HTR-8/SVneo (cell line): ENCODE data around the gene SIN3A.
"Not testable (repeated sequence)": the region's sequence is repeated elsewhere in the genome, so short reads cannot be mapped to it uniquely, and the experiment has no call there.

ENCODE experiments used
- DNase-seq: peaks from one replicate; pipeline ENCODE4 v3.0.0; 2011; ENCODE audit warnings: low spot score, mixed read lengths; ENCODE audit not compliant: insufficient read length
- FAIRE-seq: peaks from 2 replicates; lab custom pipeline; 2011; peaks lifted over from hg19 to GRCh38; lab: Jason Lieb, UNC

Gene SIN3A

DNA sequence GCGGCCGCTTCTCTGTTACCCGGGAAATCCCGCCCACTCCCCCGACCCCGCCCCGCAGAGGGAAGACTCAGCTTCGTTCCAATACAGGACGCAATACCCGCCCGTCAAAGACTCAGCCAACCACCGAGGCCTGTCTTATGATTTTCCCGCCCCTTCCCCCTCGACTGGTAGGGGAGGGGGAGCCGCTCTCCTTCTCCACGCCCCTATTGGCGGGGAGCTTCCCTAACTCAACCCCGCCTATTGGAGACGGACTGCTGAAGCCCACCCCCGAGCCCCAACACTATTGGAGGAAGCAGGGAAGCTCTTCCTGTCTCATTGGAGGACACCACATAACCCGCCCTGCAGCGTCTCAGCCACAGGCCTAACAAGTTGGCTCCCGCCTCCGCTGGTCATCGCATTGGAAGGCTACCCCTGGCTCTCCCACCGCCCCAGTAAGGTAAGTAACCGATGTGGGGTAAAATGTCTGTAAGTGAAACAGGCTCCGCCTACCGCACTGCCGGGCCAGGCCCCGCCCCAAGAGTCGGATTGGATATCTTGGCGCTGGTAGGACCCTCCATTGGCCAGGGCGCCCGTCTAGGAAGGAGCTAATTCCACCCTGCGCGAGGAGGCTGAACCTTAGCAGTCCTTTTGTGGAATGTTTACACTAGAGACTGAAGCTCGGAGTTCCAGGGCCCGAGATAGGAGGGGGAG is at the start of gene SIN3A:
SIN3A (minus strand) TSS at position 17 of the 690 bp plus-strand sequence. CDS start 21,315 bp downstream, outside the sequence.
- DNase-seq (peak; percentile 92), FAIRE-seq (peak; percentile 83)

DNA sequence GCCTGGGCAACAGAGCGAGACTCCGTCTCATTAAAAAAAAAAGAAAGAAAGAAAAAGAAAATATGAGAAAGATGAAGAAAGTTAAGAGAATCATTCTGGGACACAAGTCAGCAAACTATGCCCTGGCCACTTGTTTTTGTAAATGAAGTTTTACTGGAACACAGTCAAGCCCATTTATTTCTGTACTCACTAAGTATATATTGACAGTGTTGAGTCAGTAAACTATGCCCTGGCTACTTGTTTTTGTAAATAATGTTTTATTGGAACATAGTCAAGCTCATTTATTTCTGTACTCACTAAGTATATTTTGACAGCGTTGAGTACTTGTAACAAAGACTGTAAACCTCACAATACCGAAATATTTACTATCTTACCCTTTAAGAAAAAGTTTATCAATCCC is 42.2 kb upstream of the SIN3A start:
- no peak for FAIRE-seq
- no peak for DNase-seq

DNA sequence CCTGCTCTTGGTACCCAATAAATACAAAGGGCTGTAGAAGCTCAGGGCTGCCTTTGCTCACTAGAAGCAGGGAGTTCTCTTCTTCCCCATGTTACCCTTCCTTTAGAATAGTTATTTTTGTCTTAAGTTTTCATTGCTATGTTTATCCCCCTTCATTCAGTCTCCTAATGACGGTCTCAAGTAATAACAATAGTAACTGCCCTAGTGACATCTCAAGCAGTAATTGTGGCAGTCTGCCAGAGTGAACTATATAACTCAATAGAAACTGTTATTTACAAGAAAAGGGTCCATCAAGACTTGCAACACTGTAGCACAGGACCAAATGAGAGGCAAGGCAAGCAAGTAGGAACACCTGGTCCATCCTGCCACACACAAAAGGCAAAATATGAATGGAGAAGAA is 32.5 kb upstream of the SIN3A start:
- no peak for FAIRE-seq
- DNase-seq = no peak

DNA sequence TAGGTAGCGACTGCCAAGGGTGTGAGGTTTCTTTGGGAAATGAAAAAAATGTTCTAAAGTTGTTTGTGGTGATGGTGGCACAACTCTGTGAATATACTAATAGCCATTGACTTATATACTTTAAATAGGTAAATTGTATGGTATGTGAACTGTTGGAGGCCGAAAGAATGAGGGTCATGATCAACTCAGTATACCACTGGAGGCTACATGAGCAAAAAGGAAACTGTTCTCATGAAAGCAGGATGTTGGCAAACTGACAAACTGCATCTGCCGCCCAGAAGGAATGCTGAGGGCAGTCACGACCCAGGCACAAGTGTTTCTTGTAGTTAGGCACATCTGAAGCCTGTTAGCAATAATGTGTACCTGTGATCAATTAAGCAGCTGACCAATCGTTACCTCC is 32.1 kb upstream of the SIN3A start:
- not testable (repeated sequence) for DNase-seq, FAIRE-seq

DNA sequence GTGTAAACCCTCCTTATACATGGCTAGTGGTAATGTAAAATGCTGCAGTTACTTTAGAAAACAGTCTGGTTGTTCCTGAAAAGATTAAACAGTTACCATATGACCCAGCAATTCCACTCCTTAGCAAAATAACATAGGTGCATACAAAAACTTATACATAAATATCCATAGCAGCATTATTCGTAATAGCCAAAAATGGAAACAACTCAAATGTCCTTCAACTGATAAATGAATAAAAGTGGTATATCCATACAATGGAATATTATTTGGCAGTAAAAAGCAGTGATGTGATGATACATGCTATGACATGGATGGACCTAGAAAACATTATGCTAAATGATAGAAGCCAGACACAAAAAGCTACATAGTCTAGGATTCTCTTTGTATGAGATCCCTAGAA is 31.6 kb upstream of the SIN3A start:
- FAIRE-seq (no peak), DNase-seq (no peak)

DNA sequence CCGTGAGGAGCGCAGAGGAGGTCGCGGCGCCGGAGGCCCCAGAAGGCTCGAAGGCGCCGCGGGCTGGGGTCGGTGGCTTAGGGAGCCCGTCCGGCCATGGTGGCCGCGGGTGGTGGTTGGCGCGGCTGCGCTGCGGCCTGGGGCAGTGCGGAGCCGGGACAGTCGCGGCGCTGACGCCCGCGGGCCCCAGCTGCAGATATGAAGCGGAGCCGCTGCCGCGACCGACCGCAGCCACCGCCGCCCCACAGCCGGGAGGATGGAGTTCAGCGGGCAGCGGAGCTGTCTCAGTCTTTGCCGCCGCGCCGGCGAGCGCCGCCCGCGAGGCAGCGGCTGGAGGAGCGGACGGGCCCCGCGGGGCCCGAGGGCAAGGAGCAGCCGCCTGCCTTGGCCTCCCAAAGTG is 29.0 kb upstream of the SIN3A start:
- not testable (repeated sequence) for FAIRE-seq, DNase-seq

DNA sequence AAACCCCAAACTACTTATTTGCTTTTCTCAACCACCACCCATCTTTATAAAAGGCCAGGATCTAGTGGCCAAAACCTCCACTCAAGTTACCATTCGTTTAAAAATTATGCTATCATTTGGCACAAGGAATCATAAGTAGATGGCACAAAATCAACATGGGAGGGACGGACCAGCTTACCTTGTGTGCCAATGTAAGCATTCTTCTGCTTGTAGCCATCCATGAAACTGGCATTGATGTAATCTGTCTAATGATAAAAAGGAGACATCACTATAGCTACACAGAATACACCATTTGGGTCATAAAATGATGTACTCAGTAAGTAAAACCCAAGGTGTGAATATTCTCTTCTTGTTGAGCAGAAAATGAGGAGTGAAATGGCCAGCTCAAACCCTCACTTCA is 28.2 kb upstream of the SIN3A start:
- no peak for DNase-seq
- FAIRE-seq = no peak

DNA sequence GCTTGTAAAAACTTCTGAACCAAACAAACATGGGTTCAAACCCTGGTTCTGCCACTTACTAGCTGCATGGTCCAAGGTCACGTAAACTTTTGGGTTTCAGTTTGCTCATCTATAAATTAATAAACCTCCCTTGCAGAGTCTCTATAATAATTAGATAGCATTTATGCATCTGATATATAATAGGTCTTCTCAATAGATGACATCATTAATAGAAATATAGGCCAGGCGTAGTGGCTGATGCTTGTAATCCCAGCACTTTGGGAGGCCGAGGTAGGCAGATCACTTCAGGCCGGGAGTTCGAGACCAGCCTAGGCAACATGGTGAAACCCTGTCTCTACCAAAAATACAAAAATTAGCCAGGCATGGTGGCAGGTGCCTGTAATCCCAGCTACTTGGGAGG is 25.6 kb upstream of the SIN3A start:
- DNase-seq, FAIRE-seq: not testable (repeated sequence)

DNA sequence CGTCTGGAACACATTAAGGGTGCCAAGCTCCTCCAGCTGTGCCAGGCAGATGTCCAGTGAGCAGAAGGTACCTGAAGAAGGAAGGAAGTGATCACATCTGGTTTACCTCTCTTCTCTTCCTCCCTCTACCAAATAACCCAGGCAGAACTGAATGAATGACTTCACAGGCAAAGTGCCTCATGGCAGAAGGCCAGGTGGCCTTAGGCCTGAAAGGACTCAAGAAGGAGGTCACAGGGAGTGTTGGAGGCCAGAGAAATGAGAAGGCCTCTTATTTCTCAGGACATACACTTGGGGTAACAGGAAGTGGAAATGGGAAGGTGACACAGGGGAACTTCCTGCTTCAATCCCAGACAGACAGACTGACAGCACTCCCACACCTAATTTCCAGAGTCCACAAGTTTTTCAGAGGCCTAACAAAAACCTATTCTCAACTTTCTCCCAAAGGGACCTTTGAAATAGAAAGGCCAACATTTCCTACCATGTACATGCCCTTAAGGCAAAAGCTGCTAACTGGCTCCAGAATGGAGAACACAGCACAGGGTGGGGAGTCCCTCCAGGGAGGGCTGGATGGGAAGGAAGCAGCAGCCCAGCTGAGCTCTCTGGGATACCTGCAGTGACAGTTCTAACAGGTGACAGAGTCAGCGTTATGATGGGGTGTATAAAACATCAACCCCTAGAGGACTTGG is 17.6 kb upstream of the SIN3A start:
- DNase-seq = no peak
- FAIRE-seq = no peak

DNA sequence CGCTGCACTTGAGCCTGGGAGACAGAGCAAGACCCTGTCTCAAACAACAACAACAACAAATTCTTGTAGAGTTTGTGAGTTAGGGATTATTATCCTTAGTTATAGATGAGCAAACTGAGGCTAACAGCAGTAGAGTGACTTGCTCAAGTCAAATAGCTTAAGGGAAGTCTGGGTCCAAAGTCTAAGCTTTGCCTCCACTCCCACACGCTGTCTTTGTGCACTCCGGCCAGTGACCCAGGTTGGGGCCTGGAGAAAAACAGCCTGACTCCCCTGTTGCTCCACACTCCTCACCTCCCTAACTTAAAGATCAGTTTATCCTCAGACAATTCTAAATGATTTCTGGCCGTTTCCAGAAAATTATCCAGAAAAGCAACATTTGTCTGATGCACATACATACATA is 9.2 kb upstream of the SIN3A start:
- FAIRE-seq = no peak
- no peak for DNase-seq

DNA sequence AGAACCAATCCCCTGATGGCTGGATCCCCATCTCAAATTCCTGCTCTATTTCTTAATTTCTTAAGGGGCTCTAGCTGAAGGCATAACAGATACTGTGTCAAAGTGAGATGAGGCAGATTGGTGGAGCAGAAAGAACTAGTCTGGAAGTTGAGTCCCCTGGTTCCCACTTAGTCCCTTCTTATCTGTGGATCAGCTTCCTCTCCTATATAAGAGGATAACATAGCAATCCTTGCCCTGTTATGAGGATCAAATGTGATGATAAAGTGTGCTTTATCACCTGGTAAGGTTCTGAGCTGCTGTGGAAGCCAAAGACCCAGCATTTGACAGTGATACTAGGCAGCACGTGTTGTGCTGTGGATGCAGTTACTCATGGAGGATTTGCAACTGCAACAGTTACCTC is 8.1 kb upstream of the SIN3A start:
- no peak for FAIRE-seq
- DNase-seq = no peak

DNA sequence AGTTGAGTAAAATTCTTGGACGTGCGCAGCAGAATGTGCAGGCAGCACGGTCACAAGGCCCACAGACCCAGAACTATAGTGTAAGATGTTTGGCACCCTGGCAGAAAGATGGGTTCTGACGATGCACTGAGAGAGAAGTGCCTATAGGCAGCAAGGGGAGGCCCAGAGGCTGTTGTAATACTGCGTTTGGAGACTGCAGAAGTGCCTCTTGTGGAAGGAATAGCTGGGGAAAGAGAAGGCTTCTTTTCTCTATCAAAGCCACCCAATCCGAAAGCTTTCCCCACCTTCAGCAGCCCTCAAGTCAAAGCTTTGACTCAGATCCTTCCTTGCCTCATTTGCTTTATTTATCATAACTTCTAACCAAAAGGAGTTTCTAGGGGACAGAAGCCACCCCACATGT is 5.2 kb upstream of the SIN3A start:
- no peak for DNase-seq
- no peak for FAIRE-seq

DNA sequence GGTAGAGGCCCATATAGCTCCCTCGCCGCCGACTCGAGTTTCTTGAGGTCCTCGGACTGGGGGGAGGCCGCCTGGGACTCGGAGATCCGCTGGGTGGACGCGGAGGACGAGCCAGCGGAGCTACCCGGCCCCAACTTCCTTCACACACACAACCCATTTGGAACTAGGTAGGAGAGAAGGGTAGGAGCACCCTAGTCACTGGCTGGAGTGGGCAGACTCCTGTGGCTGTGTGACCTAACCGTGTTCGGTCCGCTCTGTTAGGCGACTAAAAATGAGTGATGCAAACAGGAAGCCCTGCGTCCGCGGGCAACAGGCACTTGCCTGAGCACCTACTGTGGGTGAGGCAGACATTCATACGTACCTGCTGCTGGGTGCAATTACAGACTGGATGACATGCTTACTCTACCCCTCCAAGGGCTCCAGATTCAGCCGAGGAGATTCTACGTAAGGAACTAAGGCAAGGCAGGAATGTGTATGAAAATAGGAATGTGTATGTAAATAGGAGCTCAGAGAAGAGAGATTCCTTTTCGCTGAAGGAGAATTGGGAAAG is 4.6 kb upstream of the SIN3A start:
- peak; percentile 51 for DNase-seq
- FAIRE-seq = no peak

DNA sequence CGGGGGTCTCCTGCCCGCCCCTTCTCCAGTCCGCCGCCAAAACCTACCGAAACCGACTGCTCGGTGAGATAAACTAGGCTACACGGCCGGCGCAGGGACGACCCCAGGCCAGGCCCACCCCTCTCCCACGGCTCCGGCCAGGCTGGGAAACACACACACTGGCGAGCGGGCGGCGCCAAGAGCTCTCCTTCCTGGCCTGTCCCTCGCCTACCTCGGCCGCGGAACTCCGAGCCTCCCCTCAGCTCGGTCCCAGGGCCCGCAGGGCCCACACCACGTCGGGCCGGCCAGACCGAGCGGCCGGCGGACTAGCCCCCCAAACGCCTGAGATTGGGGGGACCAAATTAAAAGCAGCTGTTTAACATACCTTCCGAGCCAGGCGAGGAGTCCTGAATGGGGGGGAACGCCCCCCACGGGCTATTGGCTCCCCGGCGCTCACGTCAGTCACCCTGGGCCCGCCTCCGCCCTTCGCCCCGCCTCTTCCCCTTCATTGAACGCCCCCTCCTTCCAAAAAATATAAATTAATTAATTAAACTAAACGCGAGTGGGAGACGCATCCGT is 4.0 kb upstream of the SIN3A start:
- FAIRE-seq (no peak), DNase-seq (peak; percentile 69)

DNA sequence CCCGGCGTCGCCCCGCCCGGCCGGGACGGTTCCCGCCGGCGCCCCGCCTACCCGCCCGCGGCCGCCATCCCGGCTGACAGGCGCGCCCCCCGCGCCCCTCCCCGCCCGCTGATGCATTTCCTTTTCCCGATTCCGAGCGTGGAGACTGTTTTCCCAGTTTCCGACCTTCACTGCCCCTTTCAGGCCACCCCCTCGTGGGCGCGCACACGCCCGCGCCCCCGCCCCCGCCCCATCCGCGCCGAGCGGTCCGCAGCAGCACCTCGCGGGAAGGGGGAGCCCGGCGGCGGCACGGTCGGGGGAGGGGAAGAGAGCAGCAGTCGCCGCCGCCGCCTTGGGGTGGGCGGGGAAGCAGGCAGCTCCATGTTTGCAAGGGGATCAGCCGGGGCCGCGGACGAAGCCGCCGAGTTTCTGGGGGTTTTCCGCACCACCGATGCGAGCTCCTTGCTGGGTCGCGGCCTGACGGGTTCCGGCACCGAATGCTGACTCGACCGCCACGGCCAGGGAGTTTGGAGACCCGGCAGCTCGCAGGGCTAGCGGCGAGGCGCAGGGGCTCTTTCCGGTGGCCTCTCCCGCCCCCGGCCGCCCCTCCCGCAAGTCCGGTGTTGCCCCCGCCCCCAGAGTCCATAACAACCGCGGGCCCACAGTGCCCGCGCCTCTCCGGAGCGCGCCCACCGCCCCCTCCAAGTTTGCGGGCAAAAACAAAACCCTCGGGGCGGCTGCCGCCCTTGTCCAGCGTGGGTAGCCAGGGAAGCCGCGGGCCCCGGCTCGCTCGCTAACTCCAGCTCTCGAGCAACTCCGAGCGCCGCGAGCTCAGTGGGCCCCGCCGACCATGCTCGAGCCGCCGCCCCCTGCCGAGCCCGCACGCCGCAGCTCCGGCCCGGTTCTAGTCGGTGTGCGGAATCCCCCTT is 3.2 kb upstream of the SIN3A start:
- FAIRE-seq (no peak), DNase-seq (peak; percentile 42)

DNA sequence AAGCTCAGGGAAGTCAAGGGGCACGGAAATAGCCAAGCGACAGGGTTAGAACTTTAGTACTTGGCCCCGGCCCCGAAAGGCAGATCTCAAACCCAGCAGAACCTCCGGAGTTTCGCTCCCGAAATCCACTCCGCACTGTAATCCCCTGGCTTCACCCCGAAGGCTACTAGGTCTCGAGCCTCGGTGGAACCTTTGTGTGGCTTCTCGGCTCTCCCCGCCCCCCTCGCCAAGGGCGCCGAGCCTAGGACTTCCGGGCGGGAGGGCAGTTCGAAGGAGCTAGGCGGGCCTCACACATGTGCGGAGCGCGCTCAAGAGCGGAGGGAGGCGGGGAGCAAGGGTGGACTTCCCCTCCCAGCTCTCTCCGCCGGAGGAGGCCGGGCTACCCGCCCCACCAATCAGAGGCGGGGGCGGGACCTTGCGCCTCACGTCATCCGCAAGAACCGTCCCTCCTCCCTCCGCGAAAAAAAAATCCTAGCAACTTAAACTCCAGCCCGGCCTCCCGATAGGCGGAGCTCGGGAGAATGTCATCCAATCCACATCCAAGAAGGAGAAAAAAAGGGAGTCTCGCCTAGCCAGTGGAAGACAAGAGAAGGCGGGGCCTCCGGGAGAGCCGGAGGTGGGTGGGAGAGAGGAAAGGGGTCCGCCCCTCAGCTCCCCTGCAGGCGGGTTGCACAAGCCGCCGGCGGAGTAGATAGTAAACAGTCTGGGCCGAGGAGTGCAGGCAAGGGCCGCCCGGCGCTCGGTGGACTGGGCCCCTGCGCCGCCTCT is 2.4 kb upstream of the SIN3A start:
- DNase-seq = peak; percentile 96
- FAIRE-seq = peak; percentile 88

DNA sequence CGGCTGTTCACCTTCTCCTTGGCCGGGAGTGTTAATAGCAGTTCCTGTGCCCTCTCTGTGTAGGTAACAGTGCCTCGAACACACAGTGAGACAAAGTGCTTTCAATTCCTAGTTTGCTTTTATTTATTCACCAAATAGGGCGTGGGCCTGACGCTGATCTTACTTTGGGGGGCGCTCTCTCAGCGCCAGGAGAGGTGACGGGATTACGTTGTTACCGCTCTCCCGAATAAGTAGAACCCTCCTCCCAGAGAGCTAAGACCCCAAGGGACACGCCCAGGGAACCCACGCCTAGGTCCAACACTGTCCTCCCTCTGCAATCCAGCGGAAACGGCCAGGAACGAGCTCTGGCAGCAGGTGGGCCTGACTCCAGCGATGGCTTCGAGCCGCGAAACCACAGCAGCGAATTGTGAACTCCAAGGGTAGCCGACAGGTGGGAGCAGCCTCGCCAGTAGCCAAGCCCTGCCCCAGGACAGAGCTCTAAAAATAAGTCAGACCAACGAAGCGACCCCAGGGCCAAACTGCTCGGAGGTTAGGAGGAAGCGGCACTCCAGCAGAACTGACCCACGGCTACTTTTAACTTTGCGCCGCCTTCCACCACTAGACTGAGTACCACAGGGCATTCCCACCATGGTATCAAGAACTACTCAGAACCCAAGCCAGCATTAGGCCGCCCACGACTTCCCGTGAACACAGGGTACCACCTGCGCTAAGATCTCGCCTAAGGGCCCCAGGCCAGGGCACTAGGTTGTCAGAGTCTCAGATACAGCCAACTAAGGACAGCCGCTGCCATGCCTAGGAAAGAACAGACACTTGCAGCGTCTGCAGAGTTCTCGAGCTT is 1.6 kb upstream of the SIN3A start:
- no peak for FAIRE-seq
- no peak for DNase-seq

DNA sequence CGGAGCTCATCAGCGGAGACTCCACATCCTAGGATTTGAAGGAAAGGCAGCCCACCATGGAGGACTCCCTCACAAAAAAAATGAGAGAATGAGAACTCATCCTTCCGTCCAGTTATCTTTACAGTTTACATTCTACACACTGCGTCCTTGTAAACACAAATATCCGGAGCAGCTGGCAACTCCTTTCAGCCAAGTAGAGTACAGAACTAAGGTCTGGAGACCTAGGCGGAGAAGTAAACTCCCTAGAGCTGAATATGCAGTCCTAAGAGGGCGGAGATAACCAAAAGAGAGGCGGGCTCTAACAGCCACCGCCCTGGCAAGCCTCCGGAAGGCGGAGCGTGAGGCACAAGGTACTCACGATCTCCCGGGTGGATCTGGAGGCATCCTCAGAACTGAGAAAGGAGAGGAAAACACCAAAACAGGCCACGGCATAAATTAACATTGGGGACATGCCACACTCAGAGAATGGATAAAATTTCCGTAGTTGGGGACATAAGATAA is 924 bp upstream of the SIN3A start:
- DNase-seq = peak; percentile 62
- no peak for FAIRE-seq
